HEK293 (cell line): Measurements from ENCODE around the gene ANAPC10.

Experiments used
- CTCF ChIA-PET: fragments of 350-600 bp; formaldehyde crosslinking; extraction: SDS; loops from one replicate; lab custom pipeline; 2021; ENCODE audit warnings: antibody characterized with exemption; lab: Yijun Ruan, JAX
- POLR2A ChIA-PET: fragments of 300-600 bp; formaldehyde crosslinking; extraction: SDS; loops from one replicate; lab custom pipeline; 2020; ENCODE audit warnings: antibody characterized with exemption, inconsistent platforms; lab: Yijun Ruan, JAX
- H3K27ac ChIP-seq: fragments of 200-500 bp; sonication (Bioruptor generic); 2 replicates; pipeline ENCODE4 v1.5.1; 2014; ENCODE audit warnings: low read depth, low read length, control low read depth, inconsistent platforms; ENCODE audit errors: extremely low read depth
- H3K36me3 ChIP-seq, 2 experiments: fragments of 200-500 bp in 1 of 2; sonication (Bioruptor generic) in 1 of 2; 1 replicate in 1 of 2; 2 replicates in 1 of 2; pipeline ENCODE4 v1.5.1; 2014 to 2017; ENCODE audit warnings: inconsistent platforms in 2 of 2, low read length in 2 of 2; ENCODE audit not compliant: control insufficient read depth in 2 of 2, insufficient read depth in 1 of 2
- H3K4me1 ChIP-seq: fragments of 200-500 bp; sonication (Bioruptor generic); 2 replicates; pipeline ENCODE4 v1.5.1; 2014; ENCODE audit warnings: mild to moderate bottlenecking, low read length, inconsistent platforms; ENCODE audit not compliant: control insufficient read depth, insufficient read depth
- H3K4me3 ChIP-seq: 2 replicates; pipeline ENCODE4 v1.5.1; 2011; ENCODE audit warnings: low read depth, mild to moderate bottlenecking, control low read depth, low read length, moderate library complexity
- H3K9me3 ChIP-seq: fragments of 200-500 bp; sonication (Bioruptor generic); 2 replicates; pipeline ENCODE4 v1.5.1; 2014; ENCODE audit warnings: low read depth, low read length, inconsistent platforms; ENCODE audit not compliant: control insufficient read depth, insufficient read depth
- IKZF3 ChIP-seq: fragments of 450-650 bp; IDR thresholded peaks from 2 replicates; pipeline ENCODE4 v1.5.0; 2018; ENCODE audit warnings: missing biosample characterization, mild to moderate bottlenecking, missing genetic modification characterization, moderate library complexity
- KLF16 ChIP-seq: fragments of 450-650 bp; formaldehyde crosslinking; IDR thresholded peaks from 2 replicates; pipeline ENCODE4 v1.5.1; 2017; ENCODE audit warnings: missing biosample characterization, missing genetic modification characterization
- MYNN ChIP-seq: fragments of 450-650 bp; formaldehyde crosslinking; IDR thresholded peaks from 2 replicates; pipeline ENCODE4 v1.5.1; 2016; ENCODE audit warnings: missing biosample characterization, missing genetic modification characterization, borderline replicate concordance
- YY1 ChIP-seq: fragments of 450-650 bp; formaldehyde crosslinking; IDR thresholded peaks from 2 replicates; pipeline ENCODE4 v1.5.1; 2018; ENCODE audit warnings: missing biosample characterization, missing genetic modification characterization
- ZBTB20 ChIP-seq: fragments of 450-650 bp; formaldehyde crosslinking; IDR thresholded peaks from 2 replicates; pipeline ENCODE4 v1.5.1; 2016; ENCODE audit warnings: missing biosample characterization, missing genetic modification characterization
- ZEB2 ChIP-seq: fragments of 450-650 bp; formaldehyde crosslinking; IDR thresholded peaks from 2 replicates; pipeline ENCODE4 v1.5.1; 2016; ENCODE audit warnings: missing biosample characterization, missing genetic modification characterization
- ZFHX2 ChIP-seq: fragments of 450-650 bp; formaldehyde crosslinking; conservative IDR thresholded peaks from 2 replicates; pipeline ENCODE4 v1.5.1; 2016; ENCODE audit warnings: missing biosample characterization, missing genetic modification characterization
- ZNF174 ChIP-seq: fragments of 450-650 bp; formaldehyde crosslinking; IDR thresholded peaks from 2 replicates; pipeline ENCODE4 v1.5.0; 2017; ENCODE audit warnings: missing biosample characterization, mild to moderate bottlenecking, missing genetic modification characterization
- ZNF274 ChIP-seq, 2 experiments: fragments of 200-500 bp in 1 of 2; fragments of 450-650 bp in 1 of 2; sonication (Bioruptor generic) in 1 of 2; formaldehyde crosslinking in 1 of 2; IDR thresholded peaks; 2 replicates each; pipeline versions ENCODE4 v1.5.1 to v1.6.1; 2014 to 2016; ENCODE audit warnings: borderline replicate concordance in 1 of 2, inconsistent platforms in 1 of 2, low read length in 1 of 2, missing biosample characterization in 1 of 2, missing genetic modification characterization in 1 of 2
- ZNF354C ChIP-seq: fragments of 450-650 bp; formaldehyde crosslinking; IDR thresholded peaks from 2 replicates; pipeline ENCODE4 v1.5.1; 2016; ENCODE audit warnings: missing biosample characterization, missing genetic modification characterization, low read depth, borderline replicate concordance
- ZNF404 ChIP-seq: fragments of 450-650 bp; formaldehyde crosslinking; IDR thresholded peaks from 2 replicates; pipeline ENCODE4 v1.5.1; 2017; ENCODE audit warnings: missing biosample characterization, missing genetic modification characterization
- ZNF426 ChIP-seq: fragments of 450-650 bp; formaldehyde crosslinking; IDR thresholded peaks from 2 replicates; pipeline ENCODE4 v1.5.1; 2017; ENCODE audit warnings: missing biosample characterization, missing genetic modification characterization, mild to moderate bottlenecking, inconsistent platforms, moderate library complexity
- ZNF561 ChIP-seq: fragments of 450-650 bp; IDR thresholded peaks from 2 replicates; pipeline ENCODE4 v1.5.1; 2018; ENCODE audit warnings: missing biosample characterization, missing genetic modification characterization, borderline replicate concordance
- ZNF596 ChIP-seq: fragments of 450-650 bp; IDR thresholded peaks from 2 replicates; pipeline ENCODE4 v1.5.0; 2018; ENCODE audit warnings: missing biosample characterization, mild to moderate bottlenecking, missing genetic modification characterization, moderate library complexity
- ZNF623 ChIP-seq: fragments of 450-650 bp; formaldehyde crosslinking; IDR thresholded peaks from 2 replicates; pipeline ENCODE4 v1.5.1; 2016; ENCODE audit warnings: missing biosample characterization, missing genetic modification characterization
- ZNF664 ChIP-seq: fragments of 450-650 bp; formaldehyde crosslinking; IDR thresholded peaks from 2 replicates; pipeline ENCODE4 v1.5.1; 2016; ENCODE audit warnings: missing biosample characterization, missing genetic modification characterization
- ZNF677 ChIP-seq: fragments of 450-650 bp; IDR thresholded peaks from 2 replicates; pipeline ENCODE4 v1.5.0; 2018; ENCODE audit warnings: missing biosample characterization, mild to moderate bottlenecking, missing genetic modification characterization, moderate library complexity
- ZNF701 ChIP-seq: fragments of 450-650 bp; formaldehyde crosslinking; IDR thresholded peaks from 2 replicates; pipeline ENCODE4 v1.5.1; 2016; ENCODE audit warnings: missing biosample characterization, missing genetic modification characterization
- ZNF785 ChIP-seq: fragments of 450-650 bp; formaldehyde crosslinking; IDR thresholded peaks from 2 replicates; pipeline ENCODE4 v1.5.1; 2016; ENCODE audit warnings: missing biosample characterization, missing genetic modification characterization
- ZNF791 ChIP-seq: fragments of 450-650 bp; formaldehyde crosslinking; IDR thresholded peaks from 2 replicates; pipeline ENCODE4 v1.5.1; 2016; ENCODE audit warnings: missing biosample characterization, missing genetic modification characterization
- ZNF792 ChIP-seq: fragments of 450-650 bp; formaldehyde crosslinking; IDR thresholded peaks from 2 replicates; pipeline ENCODE4 v1.5.1; 2016; ENCODE audit warnings: missing biosample characterization, missing genetic modification characterization
- ZNF830 ChIP-seq: fragments of 450-650 bp; IDR thresholded peaks from 2 replicates; pipeline ENCODE4 v1.5.0; 2018; ENCODE audit warnings: missing biosample characterization, missing genetic modification characterization, low read depth, mild to moderate bottlenecking, moderate library complexity
- ZNF843 ChIP-seq: fragments of 450-650 bp; formaldehyde crosslinking; IDR thresholded peaks from 2 replicates; pipeline ENCODE4 v1.5.1; 2016; ENCODE audit warnings: missing biosample characterization, missing genetic modification characterization
- ZSCAN16 ChIP-seq: fragments of 450-650 bp; formaldehyde crosslinking; IDR thresholded peaks from 2 replicates; pipeline ENCODE4 v1.5.1; 2016; ENCODE audit warnings: missing biosample characterization, missing genetic modification characterization
- ZSCAN30 ChIP-seq: fragments of 450-650 bp; IDR thresholded peaks from 2 replicates; pipeline ENCODE4 v1.5.1; 2018; ENCODE audit warnings: missing biosample characterization, mild to moderate bottlenecking, missing genetic modification characterization, moderate library complexity
- TF ChIP-seq, protein P1 (sequence below): fragments of 450-650 bp; formaldehyde crosslinking; IDR thresholded peaks from 2 replicates; pipeline ENCODE4 v1.5.1; 2016; ENCODE audit warnings: missing biosample characterization, missing genetic modification characterization
- TF ChIP-seq, protein P2 (sequence below): fragments of 450-650 bp; formaldehyde crosslinking; IDR thresholded peaks from 2 replicates; pipeline ENCODE4 v1.5.0; 2017; ENCODE audit warnings: missing biosample characterization, missing genetic modification characterization, borderline replicate concordance
- TF ChIP-seq, protein P3 (sequence below): fragments of 450-650 bp; formaldehyde crosslinking; IDR thresholded peaks from 2 replicates; pipeline ENCODE4 v1.5.1; 2016; ENCODE audit warnings: missing biosample characterization, missing genetic modification characterization
- TF ChIP-seq, protein P4 (sequence below): fragments of 450-650 bp; formaldehyde crosslinking; IDR thresholded peaks from 2 replicates; pipeline ENCODE4 v1.5.1; 2016; ENCODE audit warnings: missing biosample characterization, missing genetic modification characterization, low read depth
- TF ChIP-seq, protein P5 (sequence below): fragments of 450-650 bp; formaldehyde crosslinking; IDR thresholded peaks from 2 replicates; pipeline ENCODE4 v1.5.1; 2017; ENCODE audit warnings: missing biosample characterization, missing genetic modification characterization

Gene ANAPC10

DNA sequence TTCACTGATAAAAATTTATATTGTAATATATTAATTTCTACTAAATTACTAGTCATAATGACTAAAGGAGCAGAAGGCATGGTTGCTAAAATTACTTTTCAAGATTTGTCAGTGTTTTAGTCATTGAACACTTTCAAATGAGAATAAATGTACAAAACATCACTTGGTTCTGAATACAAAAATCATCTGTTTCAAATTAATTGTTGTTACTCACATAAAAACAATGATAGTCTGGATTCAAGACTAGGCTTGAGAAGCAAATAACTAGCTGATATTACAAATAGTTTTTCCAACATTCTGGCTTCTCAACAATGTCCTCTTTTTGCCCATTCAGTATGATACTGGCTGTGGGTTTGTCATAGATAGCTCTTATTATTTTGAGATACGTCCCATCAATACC, 112.5 kb downstream of the ANAPC10 start:
- TF ChIP-seq ZNF830 (tag by site-specific recombination) (no peak), MYNN (tag by site-specific recombination) (no peak), ZNF843 (no peak), ZNF664 (tag by site-specific recombination) (no peak), ZNF701 (tag by site-specific recombination) (no peak), ZNF792 (no peak), KLF16 (tag by site-specific recombination) (no peak), ZSCAN16 (no peak), ZNF785 (tag by site-specific recombination) (no peak), IKZF3 (tag by site-specific recombination) (no peak), YY1 (tag by site-specific recombination) (no peak), ZNF426 (no peak), ZFHX2 (tag by site-specific recombination) (no peak), ZEB2 (tag by site-specific recombination) (no peak)
- TF ChIP-seq, protein P1, sequence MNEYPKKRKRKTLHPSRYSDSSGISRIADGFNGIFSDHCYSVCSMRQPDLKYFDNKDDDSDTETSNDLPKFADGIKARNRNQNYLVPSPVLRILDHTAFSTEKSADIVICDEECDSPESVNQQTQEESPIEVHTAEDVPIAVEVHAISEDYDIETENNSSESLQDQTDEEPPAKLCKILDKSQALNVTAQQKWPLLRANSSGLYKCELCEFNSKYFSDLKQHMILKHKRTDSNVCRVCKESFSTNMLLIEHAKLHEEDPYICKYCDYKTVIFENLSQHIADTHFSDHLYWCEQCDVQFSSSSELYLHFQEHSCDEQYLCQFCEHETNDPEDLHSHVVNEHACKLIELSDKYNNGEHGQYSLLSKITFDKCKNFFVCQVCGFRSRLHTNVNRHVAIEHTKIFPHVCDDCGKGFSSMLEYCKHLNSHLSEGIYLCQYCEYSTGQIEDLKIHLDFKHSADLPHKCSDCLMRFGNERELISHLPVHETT = no peak
- TF ChIP-seq, protein P2, sequence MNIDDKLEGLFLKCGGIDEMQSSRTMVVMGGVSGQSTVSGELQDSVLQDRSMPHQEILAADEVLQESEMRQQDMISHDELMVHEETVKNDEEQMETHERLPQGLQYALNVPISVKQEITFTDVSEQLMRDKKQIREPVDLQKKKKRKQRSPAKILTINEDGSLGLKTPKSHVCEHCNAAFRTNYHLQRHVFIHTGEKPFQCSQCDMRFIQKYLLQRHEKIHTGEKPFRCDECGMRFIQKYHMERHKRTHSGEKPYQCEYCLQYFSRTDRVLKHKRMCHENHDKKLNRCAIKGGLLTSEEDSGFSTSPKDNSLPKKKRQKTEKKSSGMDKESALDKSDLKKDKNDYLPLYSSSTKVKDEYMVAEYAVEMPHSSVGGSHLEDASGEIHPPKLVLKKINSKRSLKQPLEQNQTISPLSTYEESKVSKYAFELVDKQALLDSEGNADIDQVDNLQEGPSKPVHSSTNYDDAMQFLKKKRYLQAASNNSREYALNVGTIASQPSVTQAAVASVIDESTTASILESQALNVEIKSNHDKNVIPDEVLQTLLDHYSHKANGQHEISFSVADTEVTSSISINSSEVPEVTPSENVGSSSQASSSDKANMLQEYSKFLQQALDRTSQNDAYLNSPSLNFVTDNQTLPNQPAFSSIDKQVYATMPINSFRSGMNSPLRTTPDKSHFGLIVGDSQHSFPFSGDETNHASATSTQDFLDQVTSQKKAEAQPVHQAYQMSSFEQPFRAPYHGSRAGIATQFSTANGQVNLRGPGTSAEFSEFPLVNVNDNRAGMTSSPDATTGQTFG (tag by site-specific recombination) = no peak
- TF ChIP-seq, protein P3, sequence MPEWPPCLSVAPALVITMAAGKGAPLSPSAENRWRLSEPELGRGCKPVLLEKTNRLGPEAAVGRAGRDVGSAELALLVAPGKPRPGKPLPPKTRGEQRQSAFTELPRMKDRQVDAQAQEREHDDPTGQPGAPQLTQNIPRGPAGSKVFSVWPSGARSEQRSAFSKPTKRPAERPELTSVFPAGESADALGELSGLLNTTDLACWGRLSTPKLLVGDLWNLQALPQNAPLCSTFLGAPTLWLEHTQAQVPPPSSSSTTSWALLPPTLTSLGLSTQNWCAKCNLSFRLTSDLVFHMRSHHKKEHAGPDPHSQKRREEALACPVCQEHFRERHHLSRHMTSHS (tag by site-specific recombination) = no peak
- Histone ChIP-seq H3K4me3 (no peak overlapping the region), H3K4me1 (no peaks in the 10 kb centered on the region), H3K27ac (no peak overlapping the region), H3K36me3 (no peaks in the 10 kb centered on the region), H3K9me3 (no peaks in the 10 kb centered on the region)
- POLR2A ChIA-PET = no interaction called here
- CTCF ChIA-PET = no interaction called here

DNA sequence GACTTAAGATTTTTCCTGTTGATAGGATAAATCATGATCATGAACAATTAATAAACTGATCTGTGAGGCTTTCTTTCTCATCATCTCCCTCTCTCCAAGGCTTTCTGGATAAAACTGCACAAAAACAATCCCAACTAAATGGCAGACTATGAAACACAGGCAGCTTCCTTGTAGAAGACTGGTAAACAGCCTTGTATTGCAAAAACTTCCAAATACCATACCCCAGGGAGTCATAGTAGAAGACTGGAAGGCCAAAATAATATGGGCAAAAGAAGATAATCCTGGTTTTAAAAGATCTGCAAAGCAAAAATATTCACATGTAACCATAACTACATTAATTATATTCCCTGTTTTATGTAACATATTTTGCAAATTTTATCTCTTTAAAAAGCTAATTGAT, 113.0 kb downstream of the ANAPC10 start:
- no peaks in the 10 kb centered on the region for H3K9me3 ChIP-seq
- H3K4me3 ChIP-seq = no peak overlapping the region
- H3K27ac ChIP-seq = no peak overlapping the region
- H3K4me1 ChIP-seq = no peaks in the 10 kb centered on the region
- POLR2A ChIA-PET = no interaction called here
- CTCF ChIA-PET = no interaction called here
- no peaks in the 10 kb centered on the region for H3K36me3 ChIP-seq
- TF ChIP-seq ZNF791 (no peak), ZNF174 (tag by site-specific recombination) (no peak), ZNF596 (tag by site-specific recombination) (no peak), ZNF843 (no peak), ZSCAN30 (tag by site-specific recombination) (no peak), ZNF561 (tag by site-specific recombination) (no peak), ZNF677 (tag by site-specific recombination) (no peak), ZBTB20 (tag by site-specific recombination) (no peak), ZNF354C (tag by site-specific recombination) (no peak), ZNF274 (IDR thresholded peaks at IDR 0.05; ENCODE audit: low read length) (no peak), ZNF274 (tag by site-specific recombination; IDR thresholded peaks at IDR 0.05; ENCODE audit: borderline replicate concordance) (no peak), ZNF623 (tag by site-specific recombination) (no peak), ZNF404 (tag by site-specific recombination) (no peak)
- TF ChIP-seq, protein P4, sequence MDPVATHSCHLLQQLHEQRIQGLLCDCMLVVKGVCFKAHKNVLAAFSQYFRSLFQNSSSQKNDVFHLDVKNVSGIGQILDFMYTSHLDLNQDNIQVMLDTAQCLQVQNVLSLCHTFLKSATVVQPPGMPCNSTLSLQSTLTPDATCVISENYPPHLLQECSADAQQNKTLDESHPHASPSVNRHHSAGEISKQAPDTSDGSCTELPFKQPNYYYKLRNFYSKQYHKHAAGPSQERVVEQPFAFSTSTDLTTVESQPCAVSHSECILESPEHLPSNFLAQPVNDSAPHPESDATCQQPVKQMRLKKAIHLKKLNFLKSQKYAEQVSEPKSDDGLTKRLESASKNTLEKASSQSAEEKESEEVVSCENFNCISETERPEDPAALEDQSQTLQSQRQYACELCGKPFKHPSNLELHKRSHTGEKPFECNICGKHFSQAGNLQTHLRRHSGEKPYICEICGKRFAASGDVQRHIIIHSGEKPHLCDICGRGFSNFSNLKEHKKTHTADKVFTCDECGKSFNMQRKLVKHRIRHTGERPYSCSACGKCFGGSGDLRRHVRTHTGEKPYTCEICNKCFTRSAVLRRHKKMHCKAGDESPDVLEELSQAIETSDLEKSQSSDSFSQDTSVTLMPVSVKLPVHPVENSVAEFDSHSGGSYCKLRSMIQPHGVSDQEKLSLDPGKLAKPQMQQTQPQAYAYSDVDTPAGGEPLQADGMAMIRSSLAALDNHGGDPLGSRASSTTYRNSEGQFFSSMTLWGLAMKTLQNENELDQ (tag by site-specific recombination) = no peak
- TF ChIP-seq, protein P5, sequence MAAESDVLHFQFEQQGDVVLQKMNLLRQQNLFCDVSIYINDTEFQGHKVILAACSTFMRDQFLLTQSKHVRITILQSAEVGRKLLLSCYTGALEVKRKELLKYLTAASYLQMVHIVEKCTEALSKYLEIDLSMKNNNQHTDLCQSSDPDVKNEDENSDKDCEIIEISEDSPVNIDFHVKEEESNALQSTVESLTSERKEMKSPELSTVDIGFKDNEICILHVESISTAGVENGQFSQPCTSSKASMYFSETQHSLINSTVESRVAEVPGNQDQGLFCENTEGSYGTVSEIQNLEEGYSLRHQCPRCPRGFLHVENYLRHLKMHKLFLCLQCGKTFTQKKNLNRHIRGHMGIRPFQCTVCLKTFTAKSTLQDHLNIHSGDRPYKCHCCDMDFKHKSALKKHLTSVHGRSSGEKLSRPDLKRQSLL = no peak
